ENCODE data around the gene WRAP73.

Gene WRAP73

GRCh38 chr1:3681231-3681897 lies 31.5 kb upstream of the WRAP73 start:
- TF ChIP-seq, protein P1, sequence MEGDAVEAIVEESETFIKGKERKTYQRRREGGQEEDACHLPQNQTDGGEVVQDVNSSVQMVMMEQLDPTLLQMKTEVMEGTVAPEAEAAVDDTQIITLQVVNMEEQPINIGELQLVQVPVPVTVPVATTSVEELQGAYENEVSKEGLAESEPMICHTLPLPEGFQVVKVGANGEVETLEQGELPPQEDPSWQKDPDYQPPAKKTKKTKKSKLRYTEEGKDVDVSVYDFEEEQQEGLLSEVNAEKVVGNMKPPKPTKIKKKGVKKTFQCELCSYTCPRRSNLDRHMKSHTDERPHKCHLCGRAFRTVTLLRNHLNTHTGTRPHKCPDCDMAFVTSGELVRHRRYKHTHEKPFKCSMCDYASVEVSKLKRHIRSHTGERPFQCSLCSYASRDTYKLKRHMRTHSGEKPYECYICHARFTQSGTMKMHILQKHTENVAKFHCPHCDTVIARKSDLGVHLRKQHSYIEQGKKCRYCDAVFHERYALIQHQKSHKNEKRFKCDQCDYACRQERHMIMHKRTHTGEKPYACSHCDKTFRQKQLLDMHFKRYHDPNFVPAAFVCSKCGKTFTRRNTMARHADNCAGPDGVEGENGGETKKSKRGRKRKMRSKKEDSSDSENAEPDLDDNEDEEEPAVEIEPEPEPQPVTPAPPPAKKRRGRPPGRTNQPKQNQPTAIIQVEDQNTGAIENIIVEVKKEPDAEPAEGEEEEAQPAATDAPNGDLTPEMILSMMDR (IDR thresholded peaks at IDR 0.05; ENCODE audit: low read depth, low read length), result no peak
- no peak overlapping the region for H3K4me3 ChIP-seq (ENCODE audit: low read depth, low read length)

DNA sequence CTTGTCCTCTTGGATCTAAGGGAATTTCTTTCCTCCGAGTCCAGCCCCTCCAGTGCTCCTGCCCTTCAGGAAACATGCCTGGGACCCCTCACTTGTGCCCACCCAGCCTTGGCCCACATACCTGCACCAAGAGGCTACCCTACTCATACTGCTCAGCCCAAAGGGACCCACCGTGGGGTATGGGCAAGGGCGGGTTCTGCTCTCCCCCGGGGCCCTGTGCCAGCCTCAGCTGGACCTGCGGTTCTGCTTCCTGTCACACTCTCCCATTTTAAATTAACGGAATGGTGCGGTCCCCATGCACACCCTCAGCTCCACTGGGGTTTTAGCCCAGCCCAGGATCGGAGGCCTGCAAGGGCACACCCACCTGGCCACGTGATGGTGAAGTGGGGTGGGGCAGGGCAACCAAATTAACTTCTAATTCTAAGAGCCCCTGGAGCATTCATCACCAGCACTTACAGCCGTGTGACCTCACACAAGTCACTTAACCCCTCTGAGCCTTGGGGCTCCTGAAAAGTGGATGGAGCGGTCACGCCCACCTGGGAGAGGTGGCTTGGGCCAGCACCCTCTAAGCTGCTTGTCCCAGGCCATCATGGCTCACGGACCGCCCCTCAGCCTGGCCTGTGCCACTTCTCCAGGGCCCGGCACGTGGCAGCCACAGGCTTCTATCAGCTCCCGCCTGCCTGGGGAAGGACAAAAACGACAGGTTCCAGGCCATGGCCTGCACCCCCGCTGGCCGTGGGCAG lies 30.8 kb upstream of the WRAP73 start:
- no peak overlapping the region for H3K4me3 ChIP-seq (ENCODE audit: low read depth, low read length)
- TF ChIP-seq, protein P1 (IDR thresholded peaks at IDR 0.05; ENCODE audit: low read depth, low read length), result no peak

GRCh38 chr1:3679799-3680453 lies 30.0 kb upstream of the WRAP73 start:
- TF ChIP-seq, protein P1 (IDR thresholded peaks at IDR 0.05; ENCODE audit: low read depth, low read length), result no peak
- no peak overlapping the region for H3K4me3 ChIP-seq (ENCODE audit: low read depth, low read length)

DNA sequence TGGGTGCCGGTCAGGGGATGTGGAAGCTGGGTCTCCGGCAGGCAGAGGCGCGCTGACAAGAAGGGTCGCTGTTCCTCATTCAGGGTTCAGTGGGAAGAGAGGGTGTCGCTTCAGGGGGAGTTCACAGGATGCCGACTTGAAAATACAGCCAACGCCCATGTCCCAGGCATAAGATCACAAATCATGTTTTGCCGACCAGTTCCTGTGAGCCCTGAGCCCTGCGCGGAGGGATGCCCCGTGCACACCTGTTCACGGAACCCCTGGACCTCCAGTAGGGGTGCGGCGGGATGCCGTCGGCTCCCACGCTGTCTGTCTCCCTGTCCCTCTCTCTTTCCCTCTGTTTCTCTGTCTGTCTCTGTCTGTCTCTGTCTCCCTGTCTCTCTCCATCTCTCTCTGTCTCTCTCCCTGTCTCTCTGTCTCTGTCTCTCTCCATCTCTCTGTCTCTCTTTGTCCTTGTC lies 29.2 kb upstream of the WRAP73 start:
- TF ChIP-seq, protein P1 (IDR thresholded peaks at IDR 0.05; ENCODE audit: low read depth, low read length), result no peak
- H3K4me3 ChIP-seq (ENCODE audit: low read depth, low read length), result no peak overlapping the region

DNA sequence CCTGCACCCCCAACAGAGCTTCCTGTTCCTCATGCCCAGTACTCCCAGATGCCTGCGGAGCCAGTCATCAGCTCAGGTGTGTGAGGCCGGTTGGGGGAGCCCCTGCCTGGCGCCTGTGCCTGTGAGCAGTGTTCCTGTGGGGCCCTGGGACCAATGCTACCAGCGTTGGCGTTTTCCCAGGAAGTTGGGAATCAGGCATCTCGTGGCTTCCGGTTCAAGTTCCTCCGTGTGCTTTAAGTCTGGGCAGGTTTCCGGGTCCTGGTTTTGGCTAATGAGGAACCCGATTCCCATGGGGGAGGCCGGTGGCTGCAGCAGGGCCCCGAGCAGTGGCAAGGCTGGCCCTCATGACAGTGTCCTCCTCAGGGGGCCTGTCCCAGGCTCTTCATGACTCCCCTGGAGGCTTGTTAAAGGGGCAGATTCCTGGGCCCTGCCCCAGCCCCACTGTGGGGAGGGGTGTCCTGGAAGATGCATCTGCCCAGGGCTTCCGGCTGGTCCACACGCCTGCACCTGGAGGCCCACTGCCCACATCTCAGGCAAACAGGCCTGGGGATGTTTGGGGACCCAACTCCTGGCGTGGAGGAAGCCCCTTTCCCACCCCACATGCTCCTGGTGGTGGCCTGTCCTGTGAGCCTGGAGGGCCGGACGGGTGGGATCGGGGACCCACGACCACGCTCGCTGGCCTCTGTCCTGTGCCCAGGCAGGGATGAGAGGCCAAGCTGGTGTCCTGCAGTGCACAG lies 28.6 kb upstream of the WRAP73 start:
- TF ChIP-seq, protein P1 (IDR thresholded peaks at IDR 0.05; ENCODE audit: low read depth, low read length), result no peak

DNA sequence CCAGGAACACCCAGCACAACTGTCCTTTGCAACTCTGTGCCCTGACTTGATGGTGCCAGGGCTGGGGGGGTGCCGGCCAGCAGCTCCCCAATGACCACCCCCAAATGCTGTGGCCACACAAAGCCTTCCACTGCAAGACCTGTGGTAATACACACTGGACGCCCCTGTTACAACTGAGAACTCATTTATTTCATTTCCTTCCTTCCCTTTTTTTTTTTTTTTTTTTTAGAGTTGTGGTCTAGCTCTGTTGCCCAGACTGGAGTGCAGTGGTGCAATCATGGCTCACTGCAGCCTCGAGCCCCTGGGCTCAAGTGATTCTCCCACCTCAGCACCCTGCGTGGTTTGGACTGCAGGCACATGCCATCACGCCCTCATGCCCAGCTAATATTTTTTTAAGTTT lies 27.6 kb upstream of the WRAP73 start:
- TF ChIP-seq, protein P1 (IDR thresholded peaks at IDR 0.05; ENCODE audit: low read depth, low read length), result no peak
- no peak overlapping the region for H3K4me3 ChIP-seq (ENCODE audit: low read depth, low read length)

More for the DNA sequence above, 28.6 kb upstream of the WRAP73 start:
- H3K4me3 ChIP-seq (ENCODE audit: low read depth, low read length), result no peak overlapping the region

Data from WI38 (cell line).